Effector memory CD8-positive, alpha-beta T cell (primary cell): ENCODE measurements around the gene RPL9.
"Not testable (repeated sequence)": the region's sequence is repeated elsewhere in the genome, so short reads cannot be mapped to it uniquely, and the experiment has no call there.

Experiments
- ATAC-seq: fragments of 150-1000 bp; cut with Tn5 transposase; replicated peaks from 2 replicates; pipeline ENCODE4 v1.10.0; 2021; ENCODE audit warnings: mild to moderate bottlenecking, moderate library complexity
- DNase-seq, 3 experiments: peaks; one replicate each; pipeline ENCODE4 v3.0.0; 2021
- H3K27ac Mint-ChIP-seq, 2 donors: one replicate each; pipeline ENCODE4 v1.8.0; 2022; ENCODE audit warnings: mild to moderate bottlenecking in 2 of 2, mixed read lengths in 2 of 2, moderate library complexity in 2 of 2
- H3K27me3 Mint-ChIP-seq, 2 donors: one replicate each; pipeline ENCODE4 v1.8.0; 2022; ENCODE audit warnings: mixed read lengths in 2 of 2
- H3K36me3 Mint-ChIP-seq: one replicate; pipeline ENCODE4 v1.8.0; 2022; ENCODE audit warnings: mild to moderate bottlenecking, moderate library complexity, mixed read lengths; ENCODE audit not compliant: insufficient read depth
- H3K4me1 Mint-ChIP-seq, 2 donors: one replicate each; pipeline ENCODE4 v1.8.0; 2022; ENCODE audit warnings: low read depth in 2 of 2, mixed read lengths in 2 of 2
- H3K4me3 Mint-ChIP-seq, 2 donors: one replicate each; pipeline ENCODE4 v1.8.0; 2022; ENCODE audit warnings: mild to moderate bottlenecking in 2 of 2, mixed read lengths in 2 of 2, moderate library complexity in 2 of 2
- H3K9me3 Mint-ChIP-seq, 2 donors: one replicate each; pipeline ENCODE4 v1.8.0; 2022; ENCODE audit warnings: mixed read lengths in 2 of 2

The RPL9 gene

DNA sequence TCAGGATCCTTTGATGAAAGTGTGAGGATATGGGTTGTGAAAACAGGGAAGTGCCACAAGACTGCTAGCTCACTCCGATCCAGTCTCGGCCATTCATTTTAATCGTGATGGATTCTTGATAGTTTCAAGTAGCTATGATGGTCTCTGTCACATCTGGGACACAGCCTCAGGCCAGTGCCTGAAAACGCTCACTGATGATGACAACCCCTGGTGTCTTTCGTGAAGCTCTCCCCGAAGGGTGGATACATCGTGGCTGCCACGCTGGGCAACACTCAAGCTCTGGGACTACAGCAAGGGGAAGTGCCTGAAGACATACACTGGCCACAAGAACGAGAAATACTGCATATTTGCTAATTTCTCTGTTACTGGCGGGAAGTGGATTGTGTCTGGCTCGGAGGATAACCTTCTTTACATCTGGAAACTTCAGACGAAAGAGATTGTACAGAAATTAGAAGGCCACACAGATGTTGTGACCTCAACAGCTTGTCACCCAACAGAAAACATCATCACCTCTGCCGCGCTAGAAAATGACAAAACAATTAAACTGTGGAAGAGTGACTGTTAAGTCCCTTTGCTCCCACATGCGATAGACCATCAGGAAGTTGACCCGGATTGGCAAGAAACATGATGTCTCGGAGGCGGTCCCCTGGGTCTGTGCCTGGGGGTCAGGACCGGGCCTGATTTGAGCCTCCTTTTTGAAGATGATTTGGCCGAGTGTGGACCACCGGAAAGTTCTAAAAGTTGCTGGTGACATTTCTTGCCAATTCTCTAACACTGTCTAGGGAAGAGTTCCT is 22.4 kb upstream of the RPL9 start:
- no peak overlapping the region for H3K27ac Mint-ChIP-seq
- no peak for DNase-seq
- H3K36me3 Mint-ChIP-seq = peaks cover 12% of the 10 kb centered on the region
- H3K4me1 Mint-ChIP-seq = no peaks in the 10 kb centered on the region
- no peak overlapping the region for H3K4me3 Mint-ChIP-seq
- no peak for ATAC-seq
- H3K27me3 Mint-ChIP-seq = peaks cover 5% of the 10 kb centered on the region in 2 donors
- no peaks in the 10 kb centered on the region for H3K9me3 Mint-ChIP-seq

DNA sequence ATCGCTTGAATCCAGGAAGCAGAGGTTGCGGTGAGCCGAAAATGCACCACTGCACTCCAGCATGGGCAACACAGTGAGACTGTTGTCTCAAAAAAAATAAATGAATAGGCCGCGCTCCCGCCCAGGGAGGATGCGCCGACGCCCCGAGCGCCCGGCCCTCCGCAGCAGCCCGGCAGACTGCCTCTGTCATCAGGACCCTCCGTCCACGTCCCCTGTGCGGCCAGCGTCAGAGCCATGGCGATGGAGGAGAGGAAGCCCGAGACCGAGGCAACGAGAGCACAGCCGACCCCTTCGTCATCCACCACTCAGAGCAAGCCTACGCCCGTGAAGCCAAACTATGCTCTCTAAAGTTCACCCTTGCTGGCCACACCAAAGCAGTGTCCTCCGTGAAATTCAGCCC is 21.5 kb upstream of the RPL9 start:
- Mint-ChIP-seq H3K4me3 (no peak overlapping the region), H3K36me3 (peaks cover 12% of the 10 kb centered on the region), H3K9me3 (no peaks in the 10 kb centered on the region), H3K27me3 (no peaks in the 10 kb centered on the region), H3K4me1 (no peaks in the 10 kb centered on the region), H3K27ac (no peak overlapping the region)
- ATAC-seq (no peak), DNase-seq (no peak)

GRCh38 chr4:39476187-39476895 is 17.6 kb upstream of the RPL9 start:
- Mint-ChIP-seq H3K4me1 (no peaks in the 10 kb centered on the region), H3K9me3 (no peaks in the 10 kb centered on the region), H3K4me3 (no peak overlapping the region), H3K36me3 (peaks cover 25% of the 10 kb centered on the region), H3K27ac (no peak overlapping the region), H3K27me3 (no peaks in the 10 kb centered on the region)
- DNase-seq (no peak), ATAC-seq (no peak)

GRCh38 chr4:39472396-39472795 is 13.7 kb upstream of the RPL9 start:
- ATAC-seq (no peak), DNase-seq (no peak)
- H3K27ac Mint-ChIP-seq = no peak overlapping the region
- no peak overlapping the region for H3K4me3 Mint-ChIP-seq
- H3K36me3 Mint-ChIP-seq = peaks cover 32% of the 10 kb centered on the region
- no peaks in the 10 kb centered on the region for H3K9me3 Mint-ChIP-seq
- no peaks in the 10 kb centered on the region for H3K4me1 Mint-ChIP-seq
- H3K27me3 Mint-ChIP-seq = no peaks in the 10 kb centered on the region

DNA sequence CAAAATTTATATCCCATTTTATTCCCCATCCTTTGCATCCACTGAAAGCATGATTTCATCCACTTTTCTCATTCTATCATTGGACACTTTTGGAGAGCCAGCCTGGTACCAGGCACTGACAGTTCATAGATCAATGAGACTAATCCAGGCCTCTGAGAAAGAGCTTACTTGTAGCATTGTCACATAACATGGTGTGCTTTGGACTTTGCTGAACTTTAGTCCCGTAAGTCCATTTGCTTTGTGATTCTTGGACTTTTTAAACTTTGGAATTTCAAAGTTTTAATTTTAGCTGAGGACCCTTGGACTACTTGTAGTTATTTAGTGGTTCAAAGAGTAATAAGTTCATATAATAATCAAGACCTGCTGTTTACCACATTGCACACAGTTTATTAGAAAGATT is 11.7 kb upstream of the RPL9 start:
- no peaks in the 10 kb centered on the region for H3K27me3 Mint-ChIP-seq
- ATAC-seq = no peak

GRCh38 chr4:39469429-39470077 is 10.8 kb upstream of the RPL9 start:
- DNase-seq = no peak
- peak; percentile 86 for ATAC-seq
- no peaks in the 10 kb centered on the region for H3K9me3 Mint-ChIP-seq
- H3K36me3 Mint-ChIP-seq = peaks cover 31% of the 10 kb centered on the region
- peak overlapping the region in 1 of 2 donors; percentile 15 for H3K27ac Mint-ChIP-seq
- H3K4me1 Mint-ChIP-seq = no peaks in the 10 kb centered on the region
- H3K4me3 Mint-ChIP-seq = no peak overlapping the region
- H3K27me3 Mint-ChIP-seq = no peaks in the 10 kb centered on the region

More for the DNA sequence above, 11.7 kb upstream of the RPL9 start:
- peaks cover 29% of the 10 kb centered on the region for H3K36me3 Mint-ChIP-seq
- H3K27ac Mint-ChIP-seq = no peak overlapping the region
- no peak overlapping the region for H3K4me3 Mint-ChIP-seq
- no peaks in the 10 kb centered on the region for H3K4me1 Mint-ChIP-seq
- no peaks in the 10 kb centered on the region for H3K9me3 Mint-ChIP-seq
- no peak for DNase-seq

- Mint-ChIP-seq H3K27ac (no peak overlapping the region), H3K9me3 (no peaks in the 10 kb centered on the region), H3K4me1 (no peaks in the 10 kb centered on the region), H3K27me3 (no peaks in the 10 kb centered on the region), H3K36me3 (peaks cover 26% of the 10 kb centered on the region), H3K4me3 (no peak overlapping the region)
- no peak for ATAC-seq
- DNase-seq = no peak
Measured at GRCh38 chr4:39467464-39467863, 8.7 kb upstream of the RPL9 start.

DNA sequence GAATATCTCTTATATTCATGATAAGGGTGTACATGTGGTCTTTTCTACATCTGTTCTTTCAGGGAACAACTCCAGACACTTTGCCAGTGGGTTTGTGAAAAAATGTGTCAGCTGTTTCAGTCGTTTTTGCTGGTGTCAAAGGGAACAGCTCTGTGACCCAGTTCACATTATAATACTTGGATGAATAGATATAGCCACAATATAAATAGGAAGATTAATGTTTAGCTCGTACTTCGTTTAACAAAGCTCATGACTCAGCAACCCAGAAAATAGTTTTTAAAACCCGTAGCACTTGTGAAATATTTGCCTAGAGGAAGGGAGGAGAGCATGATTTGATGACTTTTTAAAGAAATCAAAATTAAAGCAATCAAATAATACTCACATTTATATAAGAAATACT is 8.0 kb upstream of the RPL9 start:
- Mint-ChIP-seq H3K36me3 (peaks cover 22% of the 10 kb centered on the region), H3K27me3 (no peaks in the 10 kb centered on the region), H3K4me3 (no peak overlapping the region), H3K9me3 (no peaks in the 10 kb centered on the region), H3K27ac (no peak overlapping the region), H3K4me1 (no peaks in the 10 kb centered on the region)
- ATAC-seq = no peak
- DNase-seq = no peak

DNA sequence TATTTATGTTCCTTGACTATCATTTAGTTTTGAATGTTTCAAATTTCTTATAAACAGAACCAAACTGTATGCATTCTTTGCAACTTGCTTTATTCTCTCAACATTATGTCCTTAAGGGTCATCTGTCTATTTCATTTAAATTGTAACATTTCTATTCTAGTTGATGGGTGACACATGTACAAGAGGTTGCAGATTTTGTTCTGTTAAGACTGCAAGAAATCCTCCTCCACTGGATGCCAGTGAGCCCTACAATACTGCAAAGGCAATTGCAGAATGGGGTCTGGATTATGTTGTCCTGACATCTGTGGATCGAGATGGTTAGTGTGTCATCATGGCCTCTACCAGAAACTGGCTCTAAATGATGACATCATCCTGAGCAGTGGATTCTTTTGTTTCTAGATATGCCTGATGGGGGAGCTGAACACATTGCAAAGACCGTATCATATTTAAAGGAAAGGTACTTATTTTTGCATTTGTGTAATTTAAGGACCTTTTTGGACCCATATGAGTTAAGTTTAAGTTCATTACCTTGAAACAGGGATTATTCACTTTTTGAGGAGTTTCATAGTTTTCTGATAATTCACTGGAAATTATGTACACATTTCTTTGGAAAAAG is 6.3 kb upstream of the RPL9 start:
- Mint-ChIP-seq H3K4me1 (peaks cover under 1 to 1% of the 10 kb centered on the region in 2 donors), H3K9me3 (no peaks in the 10 kb centered on the region), H3K27ac (peak overlapping the region in 1 of 2 donors; percentile 53), H3K4me3 (no peak overlapping the region), H3K27me3 (no peaks in the 10 kb centered on the region), H3K36me3 (peaks cover 10% of the 10 kb centered on the region)
- ATAC-seq = no peak
- no peak for DNase-seq

- H3K4me1 Mint-ChIP-seq = peaks cover 22 to 34% of the 10 kb centered on the region in 2 donors
- peaks cover 69% of the 10 kb centered on the region for H3K36me3 Mint-ChIP-seq
- ATAC-seq = peak; percentile 6
- peak overlapping the region; percentile 99 to 100 for H3K27ac Mint-ChIP-seq
- peak overlapping the region; percentile 94 to 96 for H3K4me3 Mint-ChIP-seq
- not testable (repeated sequence) for H3K27me3 Mint-ChIP-seq, H3K9me3 Mint-ChIP-seq, DNase-seq
Measured at GRCh38 chr4:39458161-39458504, 589 bp downstream of the RPL9 start.

DNA sequence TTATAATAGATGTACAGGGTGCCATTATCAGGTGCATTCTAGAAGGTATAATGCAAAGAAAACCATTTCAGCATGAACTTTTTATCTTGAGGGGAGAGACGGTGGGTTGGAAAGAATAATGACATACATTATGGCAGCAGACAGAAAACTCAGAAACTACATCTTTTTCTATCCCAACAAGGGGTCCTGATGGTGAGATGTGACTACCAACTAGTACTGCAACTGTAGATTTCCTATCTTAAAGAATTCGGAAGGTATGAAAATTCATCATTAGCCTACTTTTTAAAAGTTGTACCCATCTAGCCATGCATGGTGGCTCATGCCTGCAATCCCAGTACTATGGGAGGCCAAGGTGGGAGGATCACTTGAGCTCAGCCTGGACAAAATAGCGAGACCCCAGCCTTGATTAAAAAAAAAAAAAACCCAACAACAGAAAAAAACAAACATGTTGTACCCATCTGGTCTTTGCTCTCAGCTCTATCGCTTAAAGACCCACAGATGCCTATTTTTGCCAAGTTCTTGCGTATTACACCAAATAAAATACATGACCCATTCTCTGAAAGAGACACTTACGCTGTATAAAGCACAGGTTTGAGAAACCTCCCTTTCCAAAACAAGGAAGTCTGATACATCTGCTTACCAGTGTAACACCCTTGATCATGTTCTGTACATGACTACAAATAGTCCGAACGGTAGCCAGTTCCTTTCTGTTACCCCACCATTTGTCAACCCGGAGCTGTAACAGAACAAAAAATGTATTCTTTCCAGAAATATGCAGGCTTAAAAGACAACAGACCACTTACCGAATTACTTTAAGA is 1.6 kb downstream of the RPL9 start:
- ATAC-seq (no peak), DNase-seq (no peak)
- Mint-ChIP-seq H3K4me3 (peak overlapping the region; percentile 94 to 96), H3K27me3 (no peaks in the 10 kb centered on the region), H3K27ac (peak overlapping the region; percentile 99 to 100), H3K9me3 (no peaks in the 10 kb centered on the region), H3K36me3 (peaks cover 79% of the 10 kb centered on the region), H3K4me1 (peaks cover 22 to 38% of the 10 kb centered on the region in 2 donors)

GRCh38 chr4:39455486-39455885 is 3.2 kb downstream of the RPL9 start:
- no peaks in the 10 kb centered on the region for H3K27me3 Mint-ChIP-seq
- peaks cover 95% of the 10 kb centered on the region for H3K36me3 Mint-ChIP-seq
- ATAC-seq = no peak
- H3K4me3 Mint-ChIP-seq = no peak overlapping the region
- H3K4me1 Mint-ChIP-seq = peaks cover 22 to 38% of the 10 kb centered on the region in 2 donors
- no peaks in the 10 kb centered on the region for H3K9me3 Mint-ChIP-seq
- DNase-seq = no peak
- H3K27ac Mint-ChIP-seq = peak overlapping the region in 1 of 2 donors; percentile 57

DNA sequence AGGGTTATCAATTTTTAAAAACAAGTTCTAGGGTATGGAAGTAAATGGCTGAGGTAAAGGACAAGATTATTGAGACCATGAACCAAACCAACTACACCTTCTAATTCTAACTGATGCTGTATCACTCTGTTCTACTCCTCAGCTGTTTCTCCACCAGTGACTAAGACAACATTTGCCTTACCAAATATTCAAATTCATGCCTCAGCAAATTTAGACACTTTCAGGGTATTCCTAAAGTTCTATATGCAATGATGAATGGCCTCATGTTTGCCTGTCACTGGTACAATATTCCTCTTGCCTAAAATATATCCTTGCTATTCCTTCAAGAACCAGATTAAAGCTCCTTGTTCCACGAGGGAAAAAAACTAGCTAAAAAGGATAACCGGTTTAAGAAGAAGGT is 5.0 kb downstream of the RPL9 start:
- H3K4me3 Mint-ChIP-seq = no peak overlapping the region
- DNase-seq = no peak
- no peaks in the 10 kb centered on the region for H3K27me3 Mint-ChIP-seq
- no peak for ATAC-seq
- H3K27ac Mint-ChIP-seq = peak overlapping the region; percentile 25 to 57
- H3K4me1 Mint-ChIP-seq = peaks cover 17 to 35% of the 10 kb centered on the region in 2 donors
- peaks cover 82% of the 10 kb centered on the region for H3K36me3 Mint-ChIP-seq
- H3K9me3 Mint-ChIP-seq = no peaks in the 10 kb centered on the region
